Measurements from ENCODE around the gene CDH26. TPM values are rescaled to one million over a fixed set of nuclear protein-coding genes. Genes with fewer than 3 reads are reported as not detected.

Gene CDH26
- total and polyA plus RNA-seq, 9 donors = 0.12 to 0.84 (median 0.41) TPM

DNA sequence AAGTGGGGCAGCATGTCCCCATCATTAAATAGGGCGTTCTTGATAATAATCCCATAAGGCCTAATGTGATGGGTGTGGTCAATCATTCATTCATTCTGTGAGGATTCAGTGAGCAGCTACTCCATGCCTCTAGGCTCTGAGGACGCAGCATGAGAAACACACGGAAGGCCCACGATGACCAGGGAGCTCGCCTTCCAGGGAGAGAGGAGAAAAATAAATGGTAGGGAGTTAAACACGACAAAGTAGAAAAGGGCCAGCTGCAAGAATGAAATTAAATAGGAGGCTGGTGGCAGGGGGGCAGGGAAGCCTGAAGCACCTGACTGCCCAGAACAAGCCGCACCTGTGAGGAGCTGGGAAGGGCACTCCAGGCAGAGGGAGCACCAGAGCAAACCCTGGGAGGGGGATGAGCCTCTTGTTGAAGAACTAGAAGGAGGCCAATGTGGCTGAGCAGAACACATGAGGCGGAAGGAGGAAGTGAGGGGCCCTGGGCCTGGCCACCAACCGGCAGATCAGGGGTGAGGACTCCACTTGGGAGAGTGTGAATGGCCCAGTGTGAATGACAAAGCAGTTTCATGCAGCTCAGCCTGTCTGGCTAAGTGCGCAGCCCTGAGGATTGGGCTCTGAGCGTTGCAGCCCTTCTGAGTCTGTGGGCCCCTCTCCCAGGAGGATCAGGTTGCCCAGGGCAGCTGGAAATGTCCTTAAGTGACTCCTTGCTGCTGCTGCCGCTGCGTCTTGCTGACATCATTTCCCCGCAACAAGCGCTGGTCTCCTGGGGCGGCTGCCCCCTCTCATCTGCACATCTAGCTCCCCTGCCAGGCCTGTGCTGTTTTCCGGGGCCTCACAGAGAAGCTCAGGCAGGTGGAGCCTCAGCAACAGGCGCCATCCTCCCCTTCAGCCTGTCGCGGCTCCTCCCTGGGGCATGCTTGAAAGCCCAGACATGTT is 99.9 kb downstream of the CDH26 start:
- WGBS, 3 donors = 79 to 83% (median 79%) methylated on average over 20 of the region's 20 CpGs
- Histone ChIP-seq H3K9me3 (no peaks in the 10 kb centered on the region), H3K27ac (no peak overlapping the region), H3K27me3 (no peaks in the 10 kb centered on the region), H3K4me3 (no peak overlapping the region), H3K4me1 (ENCODE audit: insufficient read depth) (peaks cover 1% of the 10 kb centered on the region), H3K36me3 (no peaks in the 10 kb centered on the region)
- intact Hi-C loops (cut with DNase I) = loop anchor here in 3 of 4 donors (10.0 kb wide), 1 partner anchor 1837 kb away; no protein-coding TSS in a partner anchor
- DNase-seq = no peak
- no peak for TF ChIP-seq CTCF (IDR thresholded peaks at IDR 0.05)
- TF ChIP-seq EP300 (IDR thresholded peaks at IDR 0.05) = no peak
- TF ChIP-seq POLR2A (IDR thresholded peaks at IDR 0.05) = no peak

DNA sequence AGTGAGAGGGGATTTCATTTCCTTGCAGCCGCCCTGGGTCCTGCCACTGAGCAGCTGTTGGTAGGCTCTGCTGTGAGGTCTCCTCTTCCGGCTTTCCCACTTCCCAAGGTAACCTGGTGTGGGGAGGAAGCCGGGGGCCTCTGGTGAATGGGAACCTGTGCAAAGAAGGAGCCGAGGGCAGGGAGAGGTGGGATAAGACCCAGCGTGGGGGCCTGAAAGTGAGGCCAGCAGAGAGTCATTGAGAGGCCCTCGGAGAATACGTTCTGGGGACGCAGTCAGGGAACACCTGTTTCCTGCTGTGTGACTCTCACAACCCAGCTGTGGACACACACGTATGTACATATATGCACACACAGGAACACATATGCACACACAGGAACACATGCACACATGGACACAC is 100.7 kb downstream of the CDH26 start:
- Histone ChIP-seq H3K4me3 (no peak overlapping the region), H3K27me3 (no peaks in the 10 kb centered on the region), H3K27ac (no peak overlapping the region), H3K4me1 (ENCODE audit: insufficient read depth) (peaks cover 8% of the 10 kb centered on the region), H3K36me3 (no peaks in the 10 kb centered on the region), H3K9me3 (no peaks in the 10 kb centered on the region)
- WGBS, 3 donors = 86% methylated on average over 9 of the region's 9 CpGs
- no peak for DNase-seq
- intact Hi-C loops (cut with DNase I) = loop anchor here in 3 of 4 donors (10.0 kb wide), 1 partner anchor 1836 kb away; no protein-coding TSS in a partner anchor
- TF ChIP-seq POLR2A (IDR thresholded peaks at IDR 0.05) = no peak
- no peak for TF ChIP-seq CTCF (IDR thresholded peaks at IDR 0.05)
- no peak for TF ChIP-seq EP300 (IDR thresholded peaks at IDR 0.05)

DNA sequence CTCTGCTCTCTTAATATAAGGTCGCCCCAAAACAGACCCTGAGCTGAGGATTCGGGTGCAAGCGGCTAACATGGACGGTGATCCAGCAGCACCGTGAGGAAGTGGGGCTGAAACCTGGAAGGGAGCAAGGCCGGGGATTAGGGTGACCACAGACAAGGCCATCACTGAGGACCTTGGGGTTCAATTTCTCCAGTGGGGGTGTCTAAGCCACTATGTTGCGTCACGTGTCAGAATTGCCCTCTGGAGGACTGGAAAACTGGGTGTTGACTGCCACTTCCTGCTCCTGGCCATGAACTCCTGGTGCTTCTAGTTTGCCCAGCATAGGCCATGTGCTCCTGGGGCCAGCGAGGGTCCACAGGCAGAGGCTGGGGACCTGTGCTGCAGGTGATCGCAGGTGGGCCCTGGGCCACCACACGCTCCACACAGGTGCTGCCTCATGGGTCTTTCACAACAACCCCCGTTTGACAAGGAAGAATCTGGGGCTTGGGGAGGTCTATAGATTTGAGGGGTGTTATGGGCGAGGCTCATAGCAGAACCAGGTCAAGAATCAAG is 101.9 kb downstream of the CDH26 start:
- intact Hi-C loops (cut with DNase I) = no loop called here
- WGBS, 3 donors = 94 to 99% (median 96%) methylated on average over 13 of the region's 13 CpGs
- H3K4me3 ChIP-seq = no peak overlapping the region
- H3K36me3 ChIP-seq = no peaks in the 10 kb centered on the region
- H3K27me3 ChIP-seq = no peaks in the 10 kb centered on the region
- no peaks in the 10 kb centered on the region for H3K9me3 ChIP-seq
- peaks cover 9% of the 10 kb centered on the region for H3K4me1 ChIP-seq (ENCODE audit: insufficient read depth)
- no peak for DNase-seq
- no peak for TF ChIP-seq CTCF (IDR thresholded peaks at IDR 0.05)
- TF ChIP-seq POLR2A (IDR thresholded peaks at IDR 0.05) = no peak
- TF ChIP-seq EP300 (IDR thresholded peaks at IDR 0.05) = no peak
- H3K27ac ChIP-seq = no peak overlapping the region

DNA sequence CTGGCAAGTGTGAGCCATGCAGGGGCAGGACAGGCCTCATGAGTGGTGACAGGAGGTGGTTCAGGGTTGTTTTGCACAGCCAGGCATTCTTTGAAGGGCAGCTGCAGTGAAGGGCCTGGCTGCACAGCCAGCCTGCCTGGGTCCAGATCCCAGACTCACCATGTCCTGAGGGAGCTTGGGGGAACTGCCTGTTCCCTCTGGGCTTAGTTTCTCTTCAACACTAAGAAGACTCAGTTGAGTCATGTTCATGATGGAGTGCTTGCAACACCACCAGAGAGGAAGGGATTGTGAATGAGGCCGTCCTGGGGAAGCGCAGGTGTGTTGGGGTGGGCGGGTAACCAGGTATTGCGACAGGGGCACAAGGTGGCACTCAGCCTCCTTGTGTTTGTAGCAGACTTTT is 102.4 kb downstream of the CDH26 start:
- intact Hi-C loops (cut with DNase I) = no loop called here
- no peak overlapping the region for H3K27ac ChIP-seq
- no peaks in the 10 kb centered on the region for H3K9me3 ChIP-seq
- 95 to 99% (median 96%) methylated on average over 4 of the region's 4 CpGs for WGBS, 3 donors
- H3K4me1 ChIP-seq (ENCODE audit: insufficient read depth) = peaks cover 9% of the 10 kb centered on the region
- H3K36me3 ChIP-seq = no peaks in the 10 kb centered on the region
- no peak for DNase-seq
- H3K4me3 ChIP-seq = no peak overlapping the region
- H3K27me3 ChIP-seq = no peaks in the 10 kb centered on the region
- TF ChIP-seq CTCF (IDR thresholded peaks at IDR 0.05) = no peak
- no peak for TF ChIP-seq EP300 (IDR thresholded peaks at IDR 0.05)
- no peak for TF ChIP-seq POLR2A (IDR thresholded peaks at IDR 0.05)

Measured in ovary (tissue), 9 donors.